GM19397 (cell line): ENCODE measurements around the gene ARAP1.

Source experiments
- ATAC-seq: cut with Tn5 transposase; IDR thresholded peaks from one replicate; pipeline ENCODE4 v1.9.1; 2021; ENCODE audit warnings: mild to moderate bottlenecking, moderate library complexity; ENCODE audit not compliant: unreplicated experiment

The ARAP1 gene

DNA sequence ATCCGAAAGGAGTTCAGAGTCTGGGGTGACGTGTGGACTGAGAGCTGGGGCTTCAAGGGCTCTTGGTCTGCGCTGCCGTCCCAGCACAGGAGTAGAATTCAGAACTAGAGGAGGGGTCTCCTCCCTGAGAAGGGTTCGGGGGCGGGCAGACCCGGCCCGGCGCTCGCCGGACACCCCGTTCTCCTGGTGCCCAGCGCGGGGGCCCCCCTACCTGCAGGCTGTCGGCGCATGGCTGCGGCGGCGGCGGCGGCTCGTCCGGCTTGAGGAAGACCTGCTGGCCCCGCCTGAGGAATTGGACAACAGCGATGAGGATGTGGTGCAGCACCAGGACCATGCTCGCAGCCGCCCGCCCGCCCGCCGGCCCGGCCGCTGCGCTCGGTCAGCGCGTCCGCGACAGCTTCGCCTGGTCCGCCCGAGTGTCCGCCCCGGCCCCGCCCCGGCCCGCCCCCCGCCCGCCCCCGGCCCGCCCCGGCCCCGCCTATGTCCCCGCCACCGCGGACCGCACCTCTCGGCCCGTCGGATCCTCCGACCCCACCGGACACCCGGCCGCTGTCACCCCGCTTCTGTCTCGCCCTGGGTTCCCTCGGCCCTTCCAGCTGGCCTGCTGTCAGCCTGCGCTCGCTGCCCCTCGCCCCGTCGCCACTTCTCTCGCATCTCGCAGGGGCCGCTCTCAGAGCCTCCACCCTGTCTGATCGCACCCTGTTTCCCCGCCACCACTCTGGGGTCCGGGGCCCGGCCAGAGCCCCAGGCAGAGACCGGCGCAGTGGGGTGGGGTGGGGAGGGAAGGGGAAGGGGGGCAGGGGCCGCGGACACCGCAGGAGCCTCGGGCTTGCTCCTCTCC, 109.9 kb downstream of the ARAP1 start:
- no peak for ATAC-seq

DNA sequence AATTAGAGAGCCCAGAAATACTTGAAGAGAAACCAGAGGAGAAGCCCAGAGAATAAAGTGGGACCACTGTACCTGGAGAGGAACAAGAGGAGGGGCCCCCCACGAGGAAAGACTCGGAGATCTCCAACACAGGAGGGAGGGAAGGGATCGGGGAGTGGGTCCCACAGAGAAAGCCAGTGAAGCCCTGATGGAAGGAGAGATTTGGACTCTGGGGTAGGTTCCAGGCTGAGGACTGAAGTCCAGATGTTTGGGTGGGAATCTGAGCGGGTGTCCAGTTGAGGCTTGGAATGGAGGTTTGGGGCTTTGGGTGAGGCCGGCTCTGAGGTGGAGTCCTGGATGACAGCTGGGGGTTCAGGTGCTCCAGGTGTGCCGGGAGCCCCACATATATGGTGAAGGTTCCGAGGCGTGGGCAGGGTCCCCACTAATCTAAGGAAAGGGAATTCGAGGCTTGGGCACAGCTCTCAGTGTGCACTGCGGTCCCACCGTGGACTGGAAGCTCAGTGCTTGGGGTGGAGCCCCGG, 110.6 kb downstream of the ARAP1 start:
- no peak for ATAC-seq

DNA sequence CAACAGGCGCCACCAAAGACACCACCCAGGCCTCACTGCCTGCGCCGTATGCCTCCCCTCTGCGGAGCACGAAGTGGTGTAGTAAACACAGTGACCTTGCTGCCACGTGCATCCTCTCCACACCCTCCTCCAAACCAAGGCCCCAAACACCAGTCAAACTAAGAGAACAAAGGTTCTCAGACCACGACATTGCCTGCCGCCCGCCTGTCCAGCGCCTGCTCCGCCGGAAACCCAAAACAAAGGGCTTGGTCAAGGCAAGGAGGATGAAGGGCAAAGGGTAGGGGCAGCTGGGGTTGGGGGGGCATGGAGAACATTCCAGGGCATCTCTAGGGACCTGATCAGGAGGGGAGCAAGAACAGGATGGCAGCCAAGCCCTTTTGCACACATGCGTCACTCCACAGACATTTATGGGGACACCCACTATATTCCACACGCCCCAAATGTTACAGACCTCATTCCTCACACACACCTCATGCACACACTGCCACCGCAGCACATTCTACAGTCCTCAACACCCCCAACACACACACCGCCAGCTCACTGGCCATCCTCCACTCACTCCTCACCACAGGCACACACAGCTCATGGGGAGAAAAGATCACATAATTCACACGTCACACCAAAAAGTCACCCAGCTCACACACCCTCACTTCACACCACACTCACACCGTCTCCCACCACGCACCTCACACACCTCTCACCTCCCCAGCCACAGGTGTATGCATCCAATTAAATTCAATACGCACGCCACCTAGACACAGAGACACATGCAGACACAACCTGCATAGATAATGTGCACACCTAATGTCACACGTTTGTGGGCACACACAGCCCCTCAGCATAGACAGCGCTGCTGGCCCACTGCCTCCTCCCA, 112.5 kb downstream of the ARAP1 start:
- no peak for ATAC-seq

- ATAC-seq: no peak
Measured at GRCh38 chr11:72637926-72638325, 114.3 kb downstream of the ARAP1 start.

GRCh38 chr11:72637198-72637597, 115.0 kb downstream of the ARAP1 start:
- ATAC-seq: no peak

- ATAC-seq: no peak
Measured at GRCh38 chr11:72636376-72636775, 115.8 kb downstream of the ARAP1 start.

- no peak for ATAC-seq
Measured at GRCh38 chr11:72635933-72636332, 116.3 kb downstream of the ARAP1 start.

DNA sequence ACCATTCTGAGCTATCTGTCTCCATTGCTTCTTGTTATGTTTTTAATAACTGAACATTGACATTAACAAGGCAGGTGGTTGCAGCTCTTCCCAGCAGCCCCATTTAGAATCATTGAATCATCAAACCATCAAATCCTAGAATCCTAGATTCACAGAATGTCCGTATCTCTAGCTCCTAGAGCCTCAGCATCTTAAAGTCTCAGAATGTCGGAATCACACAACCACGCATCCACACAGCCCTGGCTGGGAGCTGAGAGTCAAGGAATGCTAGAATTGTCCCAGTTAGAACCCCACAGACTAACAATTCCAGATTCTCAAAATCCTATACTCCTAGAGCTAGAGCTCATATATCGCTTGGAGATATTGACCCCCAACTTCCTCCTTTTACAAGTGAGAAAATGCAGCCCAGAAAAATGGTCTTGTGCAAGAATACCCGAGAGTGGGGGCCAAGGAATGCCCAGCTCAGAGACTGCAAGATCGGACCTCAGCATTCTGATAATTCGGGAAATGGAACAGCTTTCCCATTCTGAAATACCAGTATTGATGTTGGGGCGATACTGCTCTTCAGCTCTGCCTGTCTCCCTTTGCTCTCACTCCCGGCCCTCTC, 116.8 kb downstream of the ARAP1 start:
- ATAC-seq: no peak
